PC-9 (cell line): Measurements from ENCODE around the gene YPEL1.

Experiments used
- EZH2 ChIP-seq: fragments of 200-600 bp; sonication (generic); IDR thresholded peaks from 2 replicates; pipeline ENCODE4 v1.8.0; 2017; ENCODE audit warnings: antibody characterized with exemption, low read depth
- TF ChIP-seq, protein P1 (sequence below): fragments of 200-600 bp; sonication (generic); conservative IDR thresholded peaks from 2 replicates; pipeline ENCODE4 v1.6.1; 2017; ENCODE audit warnings: mixed run types, antibody characterized with exemption, mild to moderate bottlenecking, moderate library complexity

- TF ChIP-seq, protein P1, sequence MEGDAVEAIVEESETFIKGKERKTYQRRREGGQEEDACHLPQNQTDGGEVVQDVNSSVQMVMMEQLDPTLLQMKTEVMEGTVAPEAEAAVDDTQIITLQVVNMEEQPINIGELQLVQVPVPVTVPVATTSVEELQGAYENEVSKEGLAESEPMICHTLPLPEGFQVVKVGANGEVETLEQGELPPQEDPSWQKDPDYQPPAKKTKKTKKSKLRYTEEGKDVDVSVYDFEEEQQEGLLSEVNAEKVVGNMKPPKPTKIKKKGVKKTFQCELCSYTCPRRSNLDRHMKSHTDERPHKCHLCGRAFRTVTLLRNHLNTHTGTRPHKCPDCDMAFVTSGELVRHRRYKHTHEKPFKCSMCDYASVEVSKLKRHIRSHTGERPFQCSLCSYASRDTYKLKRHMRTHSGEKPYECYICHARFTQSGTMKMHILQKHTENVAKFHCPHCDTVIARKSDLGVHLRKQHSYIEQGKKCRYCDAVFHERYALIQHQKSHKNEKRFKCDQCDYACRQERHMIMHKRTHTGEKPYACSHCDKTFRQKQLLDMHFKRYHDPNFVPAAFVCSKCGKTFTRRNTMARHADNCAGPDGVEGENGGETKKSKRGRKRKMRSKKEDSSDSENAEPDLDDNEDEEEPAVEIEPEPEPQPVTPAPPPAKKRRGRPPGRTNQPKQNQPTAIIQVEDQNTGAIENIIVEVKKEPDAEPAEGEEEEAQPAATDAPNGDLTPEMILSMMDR = no peak
- TF ChIP-seq EZH2 = no peak
These were observed 45.2 kb downstream of the YPEL1 start for GRCh38 chr22:21690401-21690801.
